Measurements from ENCODE around the gene GPR45. TPM values are rescaled to one million over a fixed set of nuclear protein-coding genes. Genes with fewer than 3 reads are reported as not detected.
A peak's percentile ranks its signal among the peaks of the same experiment; 100 is the strongest.

Gene GPR45
- total and polyA plus RNA-seq, 2 donors from 2014 or later, result not detected

- no peak for TF ChIP-seq CTCF (IDR thresholded peaks at IDR 0.05; ENCODE audit: borderline replicate concordance, extremely low read depth, insufficient read depth)
- Histone ChIP-seq H3K36me3 (ENCODE audit: control insufficient read depth in 2 of 3, insufficient read depth in 3 of 3, low read length in 3 of 3) (peaks cover 5 to 64% (median 46%) of the 10 kb centered on the region in 3 donors), H3K4me1 (ENCODE audit: control insufficient read depth in 2 of 3, insufficient read depth in 2 of 3, low read depth in 1 of 3, low read length in 3 of 3) (no peaks in the 10 kb centered on the region), H3K9me3 (ENCODE audit: control insufficient read depth in 2 of 3, insufficient read depth in 1 of 3, low read length in 3 of 3) (no peaks in the 10 kb centered on the region), H3K9ac (ENCODE audit: low read length in 3 of 3) (no peak overlapping the region), H3K27me3 (ENCODE audit: control insufficient read depth, insufficient read depth, low read length) (no peaks in the 10 kb centered on the region), H3K27ac (ENCODE audit: low read depth in 2 of 2, low read length in 2 of 2) (no peak overlapping the region), H3K4me3 (ENCODE audit: low read length in 3 of 3) (no peak overlapping the region)
- intact Hi-C loops (cut with DNase I), result no loop called here
- FAIRE-seq (no peak), DNase-seq (no peak)
Observed at GRCh38 chr2:105272176-105272575, 30.6 kb downstream of the GPR45 start.

- H3K36me3 ChIP-seq (ENCODE audit: control insufficient read depth in 2 of 3, insufficient read depth in 3 of 3, low read length in 3 of 3), result peaks cover 5 to 61% (median 43%) of the 10 kb centered on the region in 3 donors
- no peak for FAIRE-seq
- intact Hi-C loops (cut with DNase I), result no loop called here
Observed at GRCh38 chr2:105274046-105274445, 32.5 kb downstream of the GPR45 start.

GRCh38 chr2:105278654-105279053 lies 37.1 kb downstream of the GPR45 start:
- Histone ChIP-seq H3K36me3 (ENCODE audit: control insufficient read depth in 2 of 3, insufficient read depth in 3 of 3, low read length in 3 of 3) (peaks cover 2 to 54% (median 42%) of the 10 kb centered on the region in 3 donors), H3K9me3 (ENCODE audit: control insufficient read depth in 2 of 3, insufficient read depth in 1 of 3, low read length in 3 of 3) (no peaks in the 10 kb centered on the region), H3K27ac (ENCODE audit: low read depth in 2 of 2, low read length in 2 of 2) (no peak overlapping the region), H3K9ac (ENCODE audit: low read length in 3 of 3) (no peak overlapping the region), H3K4me3 (ENCODE audit: low read length in 3 of 3) (no peak overlapping the region), H3K27me3 (ENCODE audit: control insufficient read depth, insufficient read depth, low read length) (no peaks in the 10 kb centered on the region), H3K4me1 (ENCODE audit: control insufficient read depth in 2 of 3, insufficient read depth in 2 of 3, low read depth in 1 of 3, low read length in 3 of 3) (no peaks in the 10 kb centered on the region)
- no peak for FAIRE-seq
- DNase-seq, result no peak
- TF ChIP-seq CTCF (IDR thresholded peaks at IDR 0.05; ENCODE audit: borderline replicate concordance, extremely low read depth, insufficient read depth), result no peak
- intact Hi-C loops (cut with DNase I), result no loop called here

More at GRCh38 chr2:105274046-105274445, 32.5 kb downstream of the GPR45 start:
- Histone ChIP-seq H3K27me3 (ENCODE audit: control insufficient read depth, insufficient read depth, low read length) (no peaks in the 10 kb centered on the region), H3K4me3 (ENCODE audit: low read length in 3 of 3) (no peak overlapping the region), H3K27ac (ENCODE audit: low read depth in 2 of 2, low read length in 2 of 2) (no peak overlapping the region), H3K9me3 (ENCODE audit: control insufficient read depth in 2 of 3, insufficient read depth in 1 of 3, low read length in 3 of 3) (no peaks in the 10 kb centered on the region), H3K9ac (ENCODE audit: low read length in 3 of 3) (no peak overlapping the region), H3K4me1 (ENCODE audit: control insufficient read depth in 2 of 3, insufficient read depth in 2 of 3, low read depth in 1 of 3, low read length in 3 of 3) (no peaks in the 10 kb centered on the region)
- DNase-seq, result peak in 1 of 5 donors; percentile 53
- TF ChIP-seq CTCF (IDR thresholded peaks at IDR 0.05; ENCODE audit: borderline replicate concordance, extremely low read depth, insufficient read depth), result no peak

GRCh38 chr2:105279126-105279525 lies 37.6 kb downstream of the GPR45 start:
- no peak overlapping the region for H3K4me3 ChIP-seq (ENCODE audit: low read length in 3 of 3)
- no peak overlapping the region for H3K27ac ChIP-seq (ENCODE audit: low read depth in 2 of 2, low read length in 2 of 2)
- no peaks in the 10 kb centered on the region for H3K27me3 ChIP-seq (ENCODE audit: control insufficient read depth, insufficient read depth, low read length)
- no peak for FAIRE-seq
- no peaks in the 10 kb centered on the region for H3K9me3 ChIP-seq (ENCODE audit: control insufficient read depth in 2 of 3, insufficient read depth in 1 of 3, low read length in 3 of 3)
- peaks cover 2 to 50% (median 40%) of the 10 kb centered on the region in 3 donors for H3K36me3 ChIP-seq (ENCODE audit: control insufficient read depth in 2 of 3, insufficient read depth in 3 of 3, low read length in 3 of 3)
- intact Hi-C loops (cut with DNase I), result no loop called here
- no peak for DNase-seq
- TF ChIP-seq CTCF (IDR thresholded peaks at IDR 0.05; ENCODE audit: borderline replicate concordance, extremely low read depth, insufficient read depth), result no peak
- H3K9ac ChIP-seq (ENCODE audit: low read length in 3 of 3), result no peak overlapping the region
- no peaks in the 10 kb centered on the region for H3K4me1 ChIP-seq (ENCODE audit: control insufficient read depth in 2 of 3, insufficient read depth in 2 of 3, low read depth in 1 of 3, low read length in 3 of 3)
